ENCODE data around the gene MIPOL1.
A peak's percentile ranks its signal among the peaks of the same experiment; 100 is the strongest.

Gene MIPOL1

GRCh38 chr14:37241198-37241597 is 43.5 kb downstream of the MIPOL1 start:
- TF ChIP-seq CTCF (IDR thresholded peaks at IDR 0.05; ENCODE audit: low read depth, low read length): no peak
- no peak for DNase-seq (ENCODE audit: extremely low read depth, low read depth)

GRCh38 chr14:37246427-37246829 is 48.7 kb downstream of the MIPOL1 start:
- peak; percentile 27 for DNase-seq (ENCODE audit: extremely low read depth, low read depth)
- peak; percentile 60 for TF ChIP-seq CTCF (IDR thresholded peaks at IDR 0.05; ENCODE audit: low read depth, low read length)

GRCh38 chr14:37247791-37248461 is 50.2 kb downstream of the MIPOL1 start:
- DNase-seq (ENCODE audit: extremely low read depth, low read depth): no peak
- TF ChIP-seq CTCF (IDR thresholded peaks at IDR 0.05; ENCODE audit: low read depth, low read length): no peak

GRCh38 chr14:37251775-37252174 is 54.0 kb downstream of the MIPOL1 start:
- no peak for DNase-seq (ENCODE audit: extremely low read depth, low read depth)
- TF ChIP-seq CTCF (IDR thresholded peaks at IDR 0.05; ENCODE audit: low read depth, low read length): no peak

GRCh38 chr14:37252434-37252833 is 54.7 kb downstream of the MIPOL1 start:
- no peak for DNase-seq (ENCODE audit: extremely low read depth, low read depth)

GRCh38 chr14:37253905-37254304 is 56.2 kb downstream of the MIPOL1 start:
- DNase-seq (ENCODE audit: extremely low read depth, low read depth): peak; percentile 14
- TF ChIP-seq CTCF (IDR thresholded peaks at IDR 0.05; ENCODE audit: low read depth, low read length): no peak

More at GRCh38 chr14:37252434-37252833, 54.7 kb downstream of the MIPOL1 start:
- no peak for TF ChIP-seq CTCF (IDR thresholded peaks at IDR 0.05; ENCODE audit: low read depth, low read length)

GRCh38 chr14:37254411-37254947 is 56.7 kb downstream of the MIPOL1 start:
- TF ChIP-seq CTCF (IDR thresholded peaks at IDR 0.05; ENCODE audit: low read depth, low read length): no peak
- DNase-seq (ENCODE audit: extremely low read depth, low read depth): no peak
